NCI-H524 treated with DMSO at 0.1 percent for 48 hours (cell line): ENCODE data around the gene KCNMB1.

Experiments
- DNase-seq: peaks from one replicate; lab custom pipeline; 2025; lab: John Stamatoyannopoulos, UW

The KCNMB1 gene

DNA sequence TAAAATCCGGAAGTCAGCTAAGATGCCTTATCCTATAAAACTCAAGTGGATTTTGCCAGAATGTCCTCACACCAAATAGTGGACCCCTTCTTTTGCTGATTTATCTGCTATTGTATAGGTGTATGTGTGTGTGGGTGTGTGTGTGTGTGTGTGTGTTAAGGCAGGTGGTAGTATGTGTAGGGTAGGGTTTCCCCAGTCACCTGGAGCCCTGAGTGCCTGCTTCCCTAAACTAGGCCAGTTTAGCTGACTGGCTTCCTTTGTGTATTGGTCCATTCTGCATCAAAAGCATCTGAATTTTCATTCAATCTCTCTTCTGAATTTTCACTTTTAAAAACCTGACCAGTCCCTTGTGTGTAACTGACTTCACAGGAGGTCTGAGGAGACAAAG, 49.4 kb downstream of the KCNMB1 start:
- no peak for DNase-seq

DNA sequence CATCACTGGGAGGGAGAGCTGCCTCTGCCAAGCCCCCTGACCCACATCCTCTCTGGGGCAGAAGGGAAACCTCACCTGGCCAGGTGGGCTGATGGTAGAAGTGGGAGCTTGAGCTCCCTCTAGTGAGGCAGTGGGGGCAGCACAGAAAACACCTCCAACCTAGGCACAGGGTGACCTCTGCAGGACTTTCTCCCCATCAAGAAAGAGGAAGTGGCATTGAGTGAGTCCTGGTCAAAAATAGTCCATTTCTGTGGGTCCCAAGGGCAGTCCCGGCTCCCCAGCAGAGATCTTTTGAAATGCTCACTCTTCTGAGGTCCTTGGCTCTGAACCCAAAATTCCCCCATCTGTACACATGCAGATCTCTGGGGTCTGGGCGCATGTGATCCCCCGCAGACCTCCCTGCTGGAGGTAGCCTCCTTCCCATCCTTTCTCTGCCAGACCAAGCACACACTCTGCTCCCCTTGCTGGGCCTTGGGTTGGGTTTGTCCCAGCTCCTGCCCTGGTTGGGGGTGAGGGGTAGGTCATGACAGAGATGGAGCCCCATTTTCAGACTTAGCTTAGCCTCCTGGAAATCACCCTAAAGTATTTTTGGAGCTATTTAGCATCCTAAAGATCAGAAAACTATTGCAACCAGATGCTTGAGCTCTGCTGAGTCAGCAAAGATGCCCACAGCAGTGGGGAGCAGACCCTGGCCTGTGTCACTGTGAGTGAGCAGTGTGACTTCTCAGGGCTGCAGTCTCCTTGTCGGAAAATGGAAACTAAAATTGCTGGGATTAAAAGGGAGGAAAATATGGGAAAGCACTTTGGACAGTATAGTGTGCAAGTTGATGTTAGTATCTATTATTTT, 50.0 kb downstream of the KCNMB1 start:
- DNase-seq = no peak

DNA sequence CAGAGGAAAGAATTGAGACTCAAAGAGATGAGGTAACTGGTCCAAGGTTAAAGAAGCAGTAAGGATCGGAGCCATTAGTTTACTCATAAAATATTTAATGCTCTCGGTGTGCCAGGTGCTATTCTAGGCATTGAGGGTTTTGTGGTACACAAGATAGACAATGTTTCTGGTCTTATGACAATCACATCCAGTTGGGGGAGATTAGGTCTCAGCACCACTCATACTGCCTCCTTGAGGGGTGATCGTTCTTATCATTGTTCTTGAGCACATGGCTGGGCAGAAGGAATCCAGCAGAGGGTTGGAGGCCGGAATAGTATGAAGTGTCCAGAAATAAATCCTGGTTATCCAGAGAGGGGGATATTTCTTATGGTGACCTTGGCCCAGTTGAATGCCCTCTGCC, 50.9 kb downstream of the KCNMB1 start:
- no peak for DNase-seq

DNA sequence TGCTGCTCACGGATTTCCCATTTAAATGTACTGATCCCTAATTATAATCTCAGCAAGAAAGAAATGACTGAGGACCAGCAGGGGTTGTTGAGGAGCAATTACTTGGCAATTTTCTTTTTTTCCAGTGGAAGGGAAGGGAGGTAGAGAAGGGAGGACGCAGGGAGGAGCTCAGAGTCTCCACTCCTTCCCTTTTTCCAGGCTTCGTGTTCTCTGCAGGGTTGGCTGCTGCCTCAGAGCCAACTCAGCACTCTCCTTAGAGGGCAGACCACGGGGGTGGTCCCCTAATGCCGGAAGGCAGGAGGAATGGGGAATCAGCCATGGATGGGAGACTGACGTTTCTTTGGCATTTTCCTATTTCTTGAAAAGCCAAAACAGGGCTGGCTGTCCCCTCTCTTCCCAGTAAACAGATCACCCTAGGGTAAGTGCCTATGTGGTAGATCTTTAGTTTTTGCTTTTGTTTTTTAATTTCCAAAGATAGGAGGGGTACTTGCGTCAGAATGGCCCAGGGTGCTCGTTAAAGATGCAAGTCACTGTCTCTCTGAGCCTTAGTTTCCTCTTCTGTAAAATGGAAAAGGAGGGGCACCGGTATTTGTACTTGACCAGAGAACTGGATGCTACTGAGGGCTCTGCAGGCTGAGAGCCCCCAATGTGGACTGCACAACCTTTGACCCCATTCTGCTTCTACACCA, 52.0 kb downstream of the KCNMB1 start:
- DNase-seq = no peak

DNA sequence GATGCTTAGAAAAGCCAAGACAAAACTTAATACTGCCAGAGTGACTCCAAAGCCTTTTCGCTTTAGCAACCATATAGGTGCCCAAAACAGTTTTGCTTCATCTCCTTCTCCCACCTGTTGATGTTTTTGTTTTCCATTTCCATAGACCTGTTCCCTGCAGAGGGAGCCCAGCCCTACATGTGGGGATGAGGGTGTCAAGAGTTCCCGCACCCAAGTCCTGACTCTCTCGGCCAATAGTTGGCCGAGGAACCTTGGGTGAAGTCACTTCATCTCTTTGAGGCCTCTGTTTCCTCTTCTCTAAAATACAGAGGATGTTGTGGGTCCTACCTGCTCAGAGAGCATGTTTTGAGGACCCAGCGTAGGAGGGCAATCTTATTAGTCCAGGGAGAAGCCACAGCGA, 53.1 kb downstream of the KCNMB1 start:
- DNase-seq = no peak

DNA sequence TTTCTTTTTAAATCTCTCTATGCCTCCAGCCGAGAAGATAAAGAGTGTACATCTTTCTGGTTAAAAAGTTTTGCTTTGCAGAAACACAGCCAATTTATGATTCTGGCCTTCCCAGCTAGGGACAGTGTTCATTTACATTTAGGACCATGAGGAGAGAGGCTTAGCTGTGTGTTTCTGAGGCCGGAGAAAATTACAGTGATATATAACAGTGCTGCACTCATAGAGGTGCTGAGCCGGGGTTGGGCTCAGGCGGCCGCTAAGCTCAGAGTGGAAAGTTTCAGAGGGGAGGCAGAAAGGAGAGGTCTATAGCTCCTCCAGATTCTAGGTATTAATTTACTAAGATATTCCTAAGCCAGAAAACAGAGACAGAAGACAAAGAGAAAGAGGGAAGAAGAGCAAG, 54.5 kb downstream of the KCNMB1 start:
- no peak for DNase-seq

DNA sequence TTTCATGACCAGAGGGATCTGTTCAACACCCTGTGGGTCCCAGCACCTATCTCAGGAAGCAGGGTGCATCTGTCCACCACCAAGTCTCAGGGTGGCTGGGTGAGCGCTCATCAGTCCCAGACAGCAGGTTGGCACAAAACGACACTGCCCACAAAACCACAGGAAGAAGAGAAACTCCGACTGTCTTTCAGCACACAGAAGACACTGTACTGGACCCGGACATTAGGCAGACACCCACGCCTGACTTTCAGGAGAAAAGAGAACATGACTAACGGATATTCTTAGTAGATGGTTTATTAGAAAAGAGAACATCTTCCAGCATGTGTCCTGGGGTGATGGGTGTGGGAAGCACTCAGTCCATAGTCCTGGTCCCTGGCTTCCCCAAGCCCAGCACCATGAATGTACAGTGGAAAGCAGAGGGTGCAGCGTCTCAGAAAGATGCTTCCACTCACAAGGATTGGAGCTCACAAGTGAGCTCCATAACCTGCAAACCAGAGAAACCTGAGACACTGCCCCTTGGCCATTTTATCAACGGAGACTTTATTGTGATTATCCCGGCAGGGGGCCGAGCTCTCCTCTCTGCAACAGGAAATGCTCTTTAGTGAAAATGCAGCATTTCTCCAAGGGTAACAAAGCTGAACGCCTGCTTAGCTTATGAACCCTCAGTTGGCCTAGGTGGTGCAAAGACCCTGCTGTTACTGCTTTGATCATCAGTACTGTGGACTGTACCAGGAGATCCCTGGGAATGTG, 55.8 kb downstream of the KCNMB1 start:
- no peak for DNase-seq

DNA sequence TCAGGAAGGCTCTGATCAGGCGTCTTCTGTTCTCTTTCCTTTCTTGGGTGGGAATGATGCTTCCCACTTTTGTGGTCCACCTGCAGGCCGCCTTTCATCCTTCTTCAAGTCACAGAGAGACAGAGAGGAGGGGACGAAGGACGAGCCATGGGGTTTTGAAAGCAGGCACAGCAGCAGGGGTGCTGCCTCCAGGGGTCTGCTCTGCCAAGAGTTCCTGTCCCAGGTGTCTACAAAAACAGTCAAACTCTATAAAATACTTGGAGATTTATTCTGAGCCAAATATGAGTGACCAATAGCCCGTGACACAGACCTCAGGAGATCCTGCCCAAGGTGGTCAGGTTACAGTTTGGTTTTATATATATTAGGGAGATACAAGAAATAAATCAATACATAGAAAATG, 57.1 kb downstream of the KCNMB1 start:
- no peak for DNase-seq

DNA sequence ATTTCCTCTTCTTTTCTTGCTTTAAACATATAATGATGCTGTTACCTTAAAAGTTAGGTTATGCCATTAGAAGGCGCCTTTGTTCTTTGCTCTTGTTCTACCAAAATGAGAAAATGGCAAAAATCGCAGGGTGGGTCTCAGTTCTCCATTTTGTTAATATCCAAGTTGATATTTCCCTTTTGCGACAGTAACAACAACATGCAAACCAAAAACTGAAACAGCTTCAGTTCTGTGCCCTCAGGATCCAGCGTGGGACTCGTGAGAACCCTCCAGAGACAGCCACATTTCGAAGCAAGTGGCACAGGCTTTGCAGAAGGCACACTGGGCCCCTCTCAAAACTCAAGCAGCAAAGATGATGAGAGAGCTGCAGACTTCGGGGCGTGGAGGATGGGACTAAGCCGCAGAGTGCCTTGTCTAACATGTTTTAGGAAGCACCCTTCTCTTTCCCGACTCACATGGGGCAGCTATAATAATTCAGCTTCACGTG, 58.6 kb downstream of the KCNMB1 start:
- DNase-seq = no peak

DNA sequence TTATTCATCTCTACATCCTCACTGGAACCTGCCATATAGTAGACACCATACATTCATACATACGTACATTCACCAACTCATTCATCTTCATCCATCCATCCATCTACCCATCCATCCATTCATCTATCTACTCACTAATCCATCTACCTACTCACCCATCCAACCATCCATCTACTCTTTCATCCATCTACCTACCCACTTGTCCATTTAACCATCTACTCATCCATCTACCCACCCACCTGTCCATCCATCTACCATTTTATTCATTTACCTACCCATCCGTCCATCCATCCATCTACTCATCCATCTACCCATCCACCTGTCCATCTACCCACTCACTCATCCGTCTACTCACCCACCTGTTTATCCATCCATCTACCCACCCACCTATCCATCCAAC, 59.6 kb downstream of the KCNMB1 start:
- no peak for DNase-seq

DNA sequence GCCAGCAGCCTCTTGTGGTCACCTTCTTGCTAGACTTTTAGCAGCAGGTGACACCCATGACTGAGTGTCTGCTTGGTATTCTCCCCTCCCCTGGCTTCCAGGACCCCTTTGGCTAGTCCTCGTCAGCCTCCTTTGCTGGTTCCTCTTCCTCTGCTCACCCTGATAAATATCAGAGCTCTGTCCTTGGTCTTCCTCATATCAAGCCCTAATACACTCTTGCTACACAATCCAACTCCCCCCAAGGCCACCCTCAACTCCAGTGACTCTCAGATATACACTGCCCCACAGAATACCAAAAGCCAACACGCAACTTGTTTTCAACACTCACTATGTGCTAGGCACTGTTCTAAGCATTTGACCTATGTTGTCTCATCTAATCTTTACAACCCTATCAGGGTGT, 61.3 kb downstream of the KCNMB1 start:
- no peak for DNase-seq

DNA sequence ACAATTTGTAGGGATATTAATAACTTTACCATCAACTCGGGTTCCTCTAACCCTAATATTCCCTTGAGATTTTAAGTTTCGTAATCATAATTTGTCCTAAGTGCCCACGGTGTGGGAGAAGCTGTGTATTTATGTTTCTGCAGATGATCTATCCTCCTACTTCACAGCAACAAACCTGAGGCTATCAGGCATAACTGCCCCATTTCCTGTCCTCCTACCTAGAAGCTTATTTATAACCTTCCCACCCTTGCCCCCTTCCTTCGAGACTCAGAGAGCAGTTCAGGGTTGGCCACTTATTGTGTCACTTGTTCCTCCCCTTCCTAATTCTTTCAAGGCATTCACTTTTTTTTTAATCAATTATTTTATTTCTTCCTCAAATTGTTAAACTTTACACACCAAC, 62.0 kb downstream of the KCNMB1 start:
- DNase-seq = no peak
